ENCODE data around the gene KLHL17. TPM values are rescaled to one million over a fixed set of nuclear protein-coding genes. Genes with fewer than 3 reads are reported as not detected.

Gene KLHL17
- total RNA-seq, 1 experiment from 2014 or later: 25.4 TPM

DNA sequence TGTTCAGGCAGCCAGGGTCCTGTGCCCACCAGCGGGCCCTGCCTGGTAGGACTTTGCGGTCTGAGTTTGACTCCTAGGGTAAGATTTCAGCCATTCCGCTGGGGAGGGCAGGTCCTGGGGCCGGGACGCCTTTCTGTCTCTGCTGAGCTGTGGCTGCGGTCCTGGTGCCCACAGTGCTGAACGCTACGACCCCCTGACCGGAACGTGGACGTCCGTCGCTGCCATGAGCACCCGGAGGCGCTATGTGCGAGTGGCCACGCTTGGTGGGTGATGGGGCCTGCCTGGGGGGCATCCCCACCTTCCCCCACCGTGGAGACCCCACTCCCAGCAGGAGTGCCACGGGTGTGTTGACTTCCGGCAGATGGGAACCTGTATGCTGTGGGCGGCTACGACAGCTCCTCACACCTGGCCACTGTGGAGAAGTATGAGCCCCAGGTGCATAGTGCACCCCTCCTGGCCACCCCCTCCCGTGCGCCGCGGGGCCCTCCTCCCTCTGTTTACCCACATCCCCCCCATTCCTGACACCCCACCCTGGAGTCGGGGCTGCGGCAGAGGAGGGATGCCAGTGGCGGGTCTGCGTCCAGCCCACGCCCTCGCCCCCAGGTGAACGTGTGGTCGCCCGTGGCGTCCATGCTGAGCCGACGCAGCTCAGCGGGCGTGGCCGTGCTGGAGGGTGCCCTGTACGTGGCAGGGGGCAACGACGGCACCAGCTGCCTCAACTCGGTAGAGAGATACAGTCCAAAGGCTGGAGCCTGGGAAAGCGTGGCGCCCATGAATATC is 3.6 kb downstream of the KLHL17 start:
- in situ Hi-C loops (cut with HindIII; ENCODE audit: low sequenced_read_pairs): no loop called here
- DNase-seq (ENCODE audit: low spot score): no peak

DNA sequence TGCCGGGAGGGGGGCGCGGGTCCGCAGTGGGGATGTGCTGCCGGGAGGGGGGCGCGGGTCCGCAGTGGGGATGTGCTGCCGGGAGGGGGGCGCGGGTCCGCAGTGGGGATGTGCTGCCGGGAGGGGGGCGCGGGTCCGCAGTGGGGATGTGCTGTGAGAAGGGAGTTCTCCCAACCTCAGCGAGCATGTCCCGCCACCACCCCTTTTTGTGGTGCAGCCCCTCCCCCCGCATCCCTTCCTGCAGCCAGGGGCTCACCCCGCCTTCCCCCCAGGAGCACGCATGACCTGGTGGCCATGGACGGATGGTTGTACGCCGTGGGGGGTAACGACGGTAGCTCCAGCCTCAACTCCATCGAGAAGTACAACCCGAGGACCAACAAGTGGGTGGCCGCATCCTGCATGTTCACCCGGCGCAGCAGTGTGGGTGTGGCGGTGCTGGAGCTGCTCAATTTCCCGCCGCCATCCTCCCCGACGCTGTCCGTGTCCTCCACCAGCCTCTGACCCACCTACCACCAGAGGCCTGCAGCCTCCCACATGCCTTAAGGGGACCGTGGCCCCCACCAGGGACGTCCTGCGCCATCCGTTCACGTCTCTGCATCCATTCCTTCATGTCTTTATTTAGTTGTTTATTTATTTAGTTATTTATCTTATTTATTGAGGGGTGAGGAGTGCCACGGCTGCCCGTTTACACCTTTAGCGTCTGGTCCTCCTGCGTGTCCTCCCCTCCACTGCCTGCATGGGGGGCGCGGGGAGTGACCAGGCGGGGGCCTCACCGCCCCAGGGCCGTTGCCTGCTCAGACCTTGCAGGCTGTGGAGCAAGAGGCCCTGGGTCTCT is 4.5 kb downstream of the KLHL17 start:
- no peak for DNase-seq (ENCODE audit: low spot score)
- in situ Hi-C loops (cut with HindIII; ENCODE audit: low sequenced_read_pairs): no loop called here

DNA sequence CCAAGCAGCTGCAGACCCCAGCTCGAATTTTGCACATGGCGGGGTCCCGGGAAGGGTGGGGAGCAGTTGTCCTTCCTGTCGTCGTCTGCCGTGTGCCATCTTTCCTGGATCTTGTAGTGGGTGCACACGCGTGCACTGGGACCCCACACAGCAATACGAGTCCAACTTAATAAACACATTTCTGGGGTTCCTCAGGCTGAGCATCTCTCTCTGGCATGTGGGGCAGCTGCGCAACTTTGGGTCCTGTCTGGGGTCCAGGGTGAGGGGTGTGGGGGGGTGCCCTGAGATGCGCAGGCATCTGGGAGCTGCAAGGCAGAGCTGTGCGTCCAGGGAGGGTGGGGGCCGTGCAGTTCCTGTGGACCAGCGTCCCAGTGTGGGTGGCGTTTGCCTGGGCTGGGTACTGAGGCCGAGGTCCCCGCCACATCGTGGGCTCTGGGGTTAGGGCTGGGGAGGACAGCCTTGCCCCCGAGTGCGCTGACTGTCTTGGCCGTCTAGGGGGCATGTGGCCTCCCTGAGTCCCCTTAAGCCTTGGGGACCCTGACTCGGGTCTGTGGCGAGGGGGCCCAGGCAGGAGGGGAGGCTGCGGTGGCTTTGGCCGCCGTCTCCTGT is 5.2 kb downstream of the KLHL17 start:
- in situ Hi-C loops (cut with HindIII; ENCODE audit: low sequenced_read_pairs): no loop called here
- no peak for DNase-seq (ENCODE audit: low spot score)

DNA sequence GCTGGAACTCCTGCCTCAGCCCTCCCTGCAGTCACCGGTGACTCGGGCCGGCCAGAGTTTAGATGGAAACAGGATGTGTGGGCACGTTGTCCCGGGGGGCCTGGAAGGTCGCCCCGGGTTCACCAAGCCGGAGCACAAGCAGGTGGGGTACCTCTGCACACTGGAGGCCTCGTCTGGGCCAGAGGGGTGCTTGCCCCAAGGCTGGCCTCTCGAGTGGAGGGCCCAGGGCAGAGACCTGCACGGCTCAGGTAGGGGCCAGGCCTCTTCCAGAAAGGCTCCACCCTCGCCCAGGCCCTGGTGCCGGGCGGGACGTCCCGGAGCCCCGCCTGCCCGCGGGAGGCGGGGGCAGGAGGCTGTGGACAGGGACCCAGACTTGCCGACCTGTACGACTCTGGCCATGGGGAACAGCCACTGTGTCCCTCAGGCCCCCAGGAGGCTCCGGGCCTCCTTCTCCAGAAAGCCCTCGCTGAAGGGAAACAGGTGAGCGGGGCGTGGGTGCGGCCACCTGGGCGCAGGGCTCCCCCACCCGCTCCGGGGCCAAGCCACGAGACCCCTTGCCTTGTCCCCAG is 5.8 kb downstream of the KLHL17 start, which contains the start of gene PLEKHN1:
Gene PLEKHN1, plus strand, starts transcription at position 348 of the 569 bp plus-strand sequence. Its CDS starts 50 bp downstream, at position 398.
- no peak for DNase-seq (ENCODE audit: low spot score)
- in situ Hi-C loops (cut with HindIII; ENCODE audit: low sequenced_read_pairs): no loop called here

DNA sequence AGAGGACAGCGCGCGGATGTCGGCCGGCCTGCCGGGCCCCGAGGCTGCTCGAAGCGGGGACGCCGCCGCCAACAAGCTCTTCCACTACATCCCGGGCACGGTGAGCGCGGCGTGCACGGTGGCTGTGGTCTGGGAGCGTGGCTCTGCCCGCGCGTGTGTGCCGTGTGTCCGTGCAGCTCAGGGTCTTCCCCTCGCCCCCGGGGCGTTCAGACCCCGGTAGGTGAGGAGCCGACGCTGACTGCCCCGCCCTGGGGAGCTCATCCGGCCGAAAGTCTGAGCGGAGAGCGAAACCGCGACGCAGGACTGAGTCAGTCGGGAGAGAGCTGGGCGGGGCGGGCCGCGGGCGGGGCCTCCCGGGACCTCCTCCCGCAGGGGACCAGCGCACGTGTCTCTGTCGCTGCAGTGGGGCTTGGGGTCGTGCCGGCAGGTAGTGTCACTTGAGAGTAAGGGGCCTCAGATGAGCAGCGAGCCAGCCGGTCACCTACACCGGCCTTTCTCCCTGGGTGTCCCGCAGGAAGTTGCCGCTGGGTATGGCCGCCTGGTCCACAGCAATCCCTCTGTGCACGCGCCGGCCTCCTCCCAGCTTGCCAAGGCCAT is 6.4 kb downstream of the KLHL17 start:
- DNase-seq (ENCODE audit: low spot score): no peak

DNA sequence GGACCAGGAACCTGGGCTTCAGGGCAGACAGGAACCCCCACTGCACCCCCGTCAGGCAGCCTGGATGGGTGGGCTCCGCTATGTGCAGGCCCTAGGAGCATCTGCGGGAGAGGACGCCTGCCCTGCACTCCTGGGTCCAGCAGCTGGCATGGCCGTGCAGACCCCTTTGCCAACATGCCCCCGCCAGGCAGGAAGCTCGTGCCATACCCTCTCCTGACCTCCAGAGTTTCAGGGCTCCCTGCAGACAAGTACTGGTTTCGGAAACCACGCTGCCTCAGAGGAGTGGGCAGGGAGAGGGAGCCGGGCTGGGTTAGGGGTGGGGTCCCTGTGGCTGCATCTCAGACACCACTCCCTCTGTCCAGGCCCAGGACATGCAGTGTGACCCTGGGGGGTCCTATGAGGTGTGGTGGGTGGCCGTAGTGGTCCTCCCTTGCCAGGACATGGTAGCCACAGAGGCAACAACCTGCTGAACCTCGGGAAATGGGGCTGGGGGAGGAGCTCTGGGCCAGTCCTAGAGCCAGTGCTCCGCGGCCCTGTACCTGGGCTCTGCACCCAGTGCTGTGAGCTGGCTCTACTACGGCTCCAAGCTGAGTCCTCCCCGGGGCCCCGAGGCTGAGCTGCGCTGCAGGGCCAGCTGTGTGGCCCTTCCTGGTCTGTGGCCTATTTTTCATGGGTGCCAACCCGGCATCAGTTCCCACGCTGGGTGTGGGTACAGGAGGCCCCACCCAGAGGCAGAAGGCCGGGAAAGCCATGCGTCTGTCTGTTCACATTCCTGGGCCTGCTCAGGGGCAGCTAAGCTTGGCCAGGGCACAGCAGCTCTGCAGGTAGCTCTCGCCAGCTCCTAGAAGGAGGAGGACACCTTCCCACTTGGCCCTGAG is 7.3 kb downstream of the KLHL17 start:
- in situ Hi-C loops (cut with HindIII; ENCODE audit: low sequenced_read_pairs): no loop called here
- no peak for DNase-seq (ENCODE audit: low spot score)

More for the DNA sequence above, 6.4 kb downstream of the KLHL17 start:
- in situ Hi-C loops (cut with HindIII; ENCODE audit: low sequenced_read_pairs): no loop called here

DNA sequence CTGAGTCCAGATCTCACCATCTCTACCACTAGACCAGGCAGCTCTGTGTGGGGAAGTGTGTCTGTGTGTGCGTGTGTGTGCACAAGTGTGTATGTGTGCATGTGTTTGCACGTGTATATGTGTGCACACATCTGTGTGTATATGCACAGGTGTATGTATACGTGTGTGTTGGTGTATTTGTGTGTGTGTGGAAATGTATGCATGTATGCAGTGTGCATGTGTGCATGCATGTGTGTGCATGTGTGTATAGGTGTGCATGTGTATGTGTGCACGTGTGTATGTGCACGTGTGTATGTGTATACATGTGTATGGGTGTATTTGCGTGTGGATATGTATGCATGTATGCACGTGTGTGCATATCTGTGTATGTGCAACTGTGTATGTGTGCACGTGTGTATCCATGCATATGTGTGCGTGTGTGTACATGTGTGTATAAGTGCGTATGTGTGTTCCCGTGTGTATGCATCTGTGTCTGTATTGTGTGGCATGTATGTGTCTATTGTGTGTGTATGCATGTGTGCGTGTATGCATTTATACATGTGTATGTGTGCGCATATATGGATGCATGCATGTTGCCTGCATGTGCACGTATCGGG is 9.0 kb downstream of the KLHL17 start:
- DNase-seq (ENCODE audit: low spot score): no peak
- in situ Hi-C loops (cut with HindIII; ENCODE audit: low sequenced_read_pairs): no loop called here

DNA sequence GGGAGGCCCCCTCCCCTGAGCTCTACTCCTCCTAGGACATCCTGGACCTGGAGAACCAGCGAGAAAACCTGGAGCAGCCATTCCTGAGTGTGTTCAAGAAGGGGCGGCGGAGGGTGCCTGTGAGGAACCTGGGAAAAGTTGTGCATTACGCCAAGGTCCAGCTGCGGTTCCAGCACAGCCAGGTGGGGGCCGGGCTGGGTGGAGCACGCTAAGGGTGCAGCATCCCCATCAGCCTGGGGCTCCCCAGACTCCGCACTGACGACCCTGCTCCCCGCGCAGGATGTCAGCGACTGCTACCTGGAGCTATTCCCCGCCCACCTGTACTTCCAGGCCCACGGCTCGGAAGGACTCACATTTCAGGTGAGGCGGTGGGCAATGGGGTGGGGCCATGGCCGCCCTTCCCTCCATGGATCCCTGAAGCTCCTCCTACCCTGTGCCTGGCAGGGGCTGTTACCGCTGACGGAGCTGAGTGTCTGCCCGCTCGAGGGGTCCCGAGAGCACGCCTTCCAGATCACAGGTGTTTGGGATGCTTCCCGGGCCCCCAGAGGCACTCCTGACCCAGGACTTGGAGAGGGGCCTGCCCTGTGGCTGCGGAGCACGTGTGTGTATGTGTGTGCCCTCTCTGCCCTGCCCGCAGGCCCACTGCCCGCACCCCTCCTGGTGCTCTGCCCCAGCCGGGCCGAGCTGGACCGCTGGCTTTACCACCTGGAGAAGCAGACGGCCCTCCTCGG is 10.0 kb downstream of the KLHL17 start:
- DNase-seq (ENCODE audit: low spot score): no peak
- in situ Hi-C loops (cut with HindIII; ENCODE audit: low sequenced_read_pairs): no loop called here

DNA sequence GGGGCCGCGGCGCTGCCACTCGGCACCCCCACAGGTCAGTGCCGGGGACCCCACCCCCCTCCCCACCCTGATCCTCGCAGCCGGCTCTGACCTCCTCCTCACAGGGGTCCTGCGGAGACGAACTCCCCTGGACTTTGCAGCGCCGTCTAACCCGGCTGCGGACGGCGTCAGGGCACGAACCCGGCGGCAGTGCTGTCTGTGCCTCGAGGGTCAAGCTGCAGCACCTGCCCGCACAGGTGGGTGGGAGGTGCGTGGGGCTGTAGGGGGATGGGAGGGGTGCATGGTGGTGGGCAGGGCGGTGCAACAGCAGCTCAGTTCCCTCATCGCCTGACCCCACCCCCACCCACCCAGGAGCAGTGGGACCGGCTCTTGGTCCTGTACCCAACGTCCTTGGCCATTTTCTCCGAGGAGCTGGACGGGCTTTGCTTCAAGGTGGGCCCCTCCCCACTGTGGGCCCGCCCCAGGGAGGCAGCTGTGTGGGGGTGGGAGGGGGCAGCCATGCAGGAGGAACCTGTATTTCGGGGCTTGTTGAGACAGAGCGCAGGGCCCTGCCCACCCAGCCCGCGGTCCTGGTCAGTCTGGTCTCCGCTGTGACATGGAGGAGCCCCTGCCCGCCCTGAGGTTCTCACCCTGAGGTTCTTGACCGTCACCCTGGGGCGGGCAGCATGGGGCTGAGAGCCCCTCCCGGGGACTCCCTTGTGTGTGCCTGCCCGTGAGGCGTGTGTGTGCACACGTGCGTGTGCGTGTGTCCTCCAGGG is 10.8 kb downstream of the KLHL17 start:
- DNase-seq (ENCODE audit: low spot score): no peak
- in situ Hi-C loops (cut with HindIII; ENCODE audit: low sequenced_read_pairs): no loop called here

DNA sequence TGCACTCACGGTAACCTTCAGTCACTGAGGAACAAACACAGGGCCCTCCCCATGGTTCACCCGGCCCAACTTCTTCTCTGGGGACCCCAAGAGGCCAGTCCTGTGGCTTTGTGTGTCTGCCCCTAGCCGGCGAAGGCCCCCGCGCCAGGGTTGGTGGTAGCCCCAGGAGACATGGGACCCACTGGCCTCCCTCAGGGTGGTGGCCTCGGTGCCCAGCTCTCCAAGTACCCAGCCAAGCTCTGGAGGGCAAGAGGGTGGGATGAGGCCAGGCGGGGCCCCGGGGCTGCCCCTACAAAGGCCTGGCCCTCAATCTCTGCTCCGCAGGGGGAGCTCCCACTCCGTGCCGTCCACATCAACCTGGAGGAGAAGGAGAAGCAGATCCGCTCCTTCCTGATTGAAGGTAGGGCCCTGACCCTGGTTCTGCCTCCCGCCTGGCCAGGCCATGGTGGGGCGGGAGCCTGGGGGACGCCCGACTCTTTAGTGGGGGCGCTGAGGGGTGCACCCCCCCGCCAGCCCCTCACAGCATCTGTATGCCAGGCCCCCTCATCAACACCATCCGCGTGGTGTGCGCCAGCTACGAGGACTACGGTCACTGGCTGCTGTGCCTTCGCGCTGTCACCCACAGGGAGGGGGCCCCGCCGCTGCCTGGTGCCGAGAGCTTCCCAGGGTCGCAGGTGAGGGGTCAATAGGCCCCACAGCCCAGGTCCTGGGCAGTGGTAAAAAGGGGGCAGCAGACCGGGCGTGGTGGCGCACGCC is 11.5 kb downstream of the KLHL17 start:
- in situ Hi-C loops (cut with HindIII; ENCODE audit: low sequenced_read_pairs): no loop called here
- DNase-seq (ENCODE audit: low spot score): no peak

DNA sequence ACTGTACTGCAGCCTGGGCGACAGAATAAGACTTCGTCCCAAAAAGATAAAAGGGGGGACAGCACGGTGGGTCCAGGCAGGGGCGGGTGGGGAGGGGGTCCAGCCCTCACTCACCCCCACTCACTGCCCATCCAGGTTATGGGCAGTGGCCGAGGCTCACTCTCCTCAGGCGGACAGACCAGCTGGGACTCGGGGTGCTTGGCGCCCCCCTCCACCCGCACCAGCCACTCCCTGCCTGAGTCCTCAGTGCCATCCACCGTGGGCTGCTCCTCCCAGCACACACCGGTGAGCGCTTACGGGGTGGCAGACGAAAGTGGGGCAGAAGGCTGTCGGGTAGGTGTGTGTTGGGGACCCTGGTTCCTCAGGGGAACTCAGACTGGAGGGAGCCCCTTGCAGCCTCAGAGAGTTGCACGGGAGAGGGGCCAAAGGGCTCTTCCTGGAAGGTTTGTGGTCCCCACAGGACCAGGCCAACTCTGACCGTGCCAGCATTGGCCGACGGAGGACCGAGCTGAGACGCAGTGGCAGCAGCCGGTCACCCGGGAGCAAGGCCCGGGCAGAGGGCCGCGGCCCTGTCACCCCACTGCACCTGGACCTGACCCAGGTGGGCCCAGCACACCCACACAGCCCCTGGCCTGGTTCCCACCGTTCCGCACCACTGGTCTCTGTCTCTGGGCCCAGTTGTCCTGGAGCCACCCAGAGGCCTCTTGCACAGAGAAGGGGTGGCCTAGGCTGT is 12.5 kb downstream of the KLHL17 start:
- in situ Hi-C loops (cut with HindIII; ENCODE audit: low sequenced_read_pairs): no loop called here
- no peak for DNase-seq (ENCODE audit: low spot score)

DNA sequence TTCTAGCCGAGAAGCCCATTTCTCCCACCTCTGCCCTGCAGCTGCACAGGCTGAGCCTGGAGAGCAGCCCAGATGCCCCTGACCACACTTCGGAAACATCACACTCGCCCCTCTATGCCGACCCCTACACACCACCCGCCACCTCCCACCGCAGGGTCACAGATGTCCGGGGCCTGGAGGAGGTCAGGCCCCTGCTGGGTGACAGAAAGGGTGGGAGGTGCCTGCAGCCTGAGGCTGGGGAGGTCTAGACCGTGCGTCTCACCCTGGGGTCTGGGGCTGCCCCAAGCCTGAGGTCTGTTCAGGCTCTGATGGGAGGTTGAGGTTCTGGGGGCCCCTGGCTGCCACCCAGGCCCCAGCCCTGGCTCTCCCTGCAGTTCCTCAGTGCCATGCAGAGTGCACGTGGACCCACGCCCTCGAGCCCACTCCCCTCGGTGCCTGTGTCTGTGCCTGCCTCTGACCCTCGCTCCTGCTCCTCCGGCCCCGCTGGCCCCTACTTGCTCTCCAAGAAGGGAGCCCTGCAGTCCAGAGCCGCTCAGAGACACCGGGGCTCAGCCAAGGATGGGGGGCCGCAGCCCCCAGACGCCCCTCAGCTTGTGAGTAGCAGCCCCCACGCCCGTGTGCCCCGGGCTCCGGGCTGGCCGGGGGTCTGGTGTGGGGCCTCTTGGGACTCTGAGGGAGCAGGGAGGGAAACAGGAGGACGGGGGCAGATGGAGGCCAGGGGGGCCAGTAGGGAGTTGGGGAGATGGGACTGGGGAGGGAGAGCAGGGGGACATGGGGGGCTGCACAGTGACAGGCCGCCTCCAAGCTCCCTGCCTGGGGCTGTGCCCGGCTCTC is 13.3 kb downstream of the KLHL17 start:
- in situ Hi-C loops (cut with HindIII; ENCODE audit: low sequenced_read_pairs): no loop called here
- no peak for DNase-seq (ENCODE audit: low spot score)

DNA sequence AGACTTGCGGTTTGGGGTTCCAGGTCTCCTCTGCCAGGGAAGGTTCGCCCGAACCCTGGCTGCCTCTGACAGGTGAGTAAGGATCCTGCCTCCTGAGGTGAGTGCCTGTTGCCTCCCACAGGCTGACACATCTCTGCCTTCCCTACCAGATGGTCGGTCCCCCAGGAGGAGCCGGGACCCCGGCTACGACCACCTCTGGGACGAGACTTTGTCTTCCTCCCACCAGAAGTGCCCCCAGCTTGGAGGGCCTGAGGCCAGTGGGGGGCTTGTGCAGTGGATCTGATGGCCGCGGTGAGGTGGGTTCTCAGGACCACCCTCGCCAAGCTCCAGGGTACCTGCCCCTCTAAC is 13.9 kb downstream of the KLHL17 start:
- in situ Hi-C loops (cut with HindIII; ENCODE audit: low sequenced_read_pairs): no loop called here
- DNase-seq (ENCODE audit: low spot score): no peak

DNA sequence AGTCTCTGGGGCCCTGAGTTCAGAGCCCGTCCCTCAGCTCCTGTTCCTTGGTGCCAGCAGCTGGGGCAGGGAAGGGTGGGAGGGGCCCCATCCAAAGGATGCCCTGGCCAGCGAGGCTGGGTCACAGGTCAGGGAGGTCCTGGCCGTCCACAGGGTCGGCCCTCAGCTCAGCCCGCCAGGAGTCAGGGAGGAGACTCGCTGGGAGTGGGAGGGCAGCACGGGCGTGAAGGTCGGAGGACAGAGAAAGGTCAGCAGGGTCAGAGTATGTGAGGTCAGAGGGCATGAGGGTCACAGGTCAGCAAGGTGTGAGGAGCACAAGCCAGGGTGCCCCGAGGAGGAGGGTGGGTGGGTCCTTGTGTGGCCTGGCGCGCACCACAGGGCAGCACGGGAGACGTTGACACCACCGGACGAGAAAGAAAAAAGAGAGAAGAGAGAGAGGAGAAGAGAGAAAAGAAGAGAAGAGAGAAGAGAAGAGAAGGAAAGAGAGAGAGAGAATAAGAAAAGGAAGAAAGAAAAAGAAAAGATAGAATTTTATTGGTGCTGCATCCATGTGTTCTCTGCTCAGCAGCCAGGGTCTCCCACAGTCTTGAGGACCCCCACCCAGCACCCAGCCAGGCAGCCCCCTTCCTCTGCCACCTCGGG is 14.4 kb downstream of the KLHL17 start:
- no peak for DNase-seq (ENCODE audit: low spot score)
- in situ Hi-C loops (cut with HindIII; ENCODE audit: low sequenced_read_pairs): no loop called here

Data from G401 (cell line).